CD4-positive, alpha-beta T cell (primary cell): Measurements from ENCODE around the gene CD300LB. TPM values are rescaled to one million over a fixed set of nuclear protein-coding genes. Genes with fewer than 3 reads are reported as not detected.

Experiments used
- ATAC-seq: fragments of 200-7000 bp; cut with Tn5 transposase; one replicate; pipeline ENCODE4 v1.10.0; 2022; ENCODE audit warnings: mild to moderate bottlenecking; ENCODE audit not compliant: poor library complexity
- CTCF ChIA-PET: fragments of 350-600 bp; sonication (Branson Sonifier 250); formaldehyde crosslinking; loops from one replicate; lab custom pipeline; 2021; ENCODE audit warnings: antibody characterized with exemption, inconsistent platforms; lab: Charles Lee
- POLR2A ChIA-PET: fragments of 350-600 bp; sonication (Branson Sonifier 250); formaldehyde crosslinking; loops from one replicate; lab custom pipeline; 2021; ENCODE audit warnings: antibody characterized with exemption, inconsistent platforms; lab: Charles Lee
- DNase-seq, 14 experiments: peaks; one replicate each; pipeline ENCODE4 v3.0.0-alpha.2; 2013 to 2020; ENCODE audit warnings: mixed read lengths in 2 of 14
- H3K27ac ChIP-seq, 2 donors: one replicate each; pipeline versions ENCODE4 v1.5.1 to v1.7.0; 2013; ENCODE audit warnings: low read length in 2 of 2, low read depth in 1 of 2, mild to moderate bottlenecking in 1 of 2
- H3K27me3 ChIP-seq, 2 experiments: 1 replicate in 1 of 2; 2 replicates in 1 of 2; pipeline versions ENCODE4 v1.6.1 to v1.7.0; 2013; ENCODE audit warnings: low read length in 2 of 2, control low read depth in 1 of 2, mild to moderate bottlenecking in 1 of 2, moderate library complexity in 1 of 2; ENCODE audit not compliant: insufficient read depth in 2 of 2, control insufficient read depth in 1 of 2
- H3K36me3 ChIP-seq: one replicate; pipeline ENCODE4 v1.6.1; 2013; ENCODE audit warnings: low read length, control low read depth; ENCODE audit not compliant: insufficient read depth
- H3K4me1 ChIP-seq: one replicate; pipeline ENCODE4 v1.6.1; 2013; ENCODE audit warnings: low read length, control low read depth; ENCODE audit not compliant: insufficient read depth
- H3K4me3 ChIP-seq: one replicate; pipeline ENCODE4 v1.5.1; 2013; ENCODE audit warnings: mild to moderate bottlenecking, low read length, moderate library complexity
- H3K9me3 ChIP-seq, 2 experiments: 1 replicate in 1 of 2; 2 replicates in 1 of 2; pipeline versions ENCODE4 v1.6.1 to v1.7.0; 2013; ENCODE audit warnings: low read length in 2 of 2, mild to moderate bottlenecking in 2 of 2, control low read depth in 1 of 2, moderate library complexity in 1 of 2; ENCODE audit not compliant: control insufficient read depth in 1 of 2, insufficient read depth in 1 of 2
- H3K27ac Mint-ChIP-seq: one replicate; pipeline ENCODE4 v1.8.0; 2020; ENCODE audit warnings: mixed read lengths
- H3K27me3 Mint-ChIP-seq: one replicate; pipeline ENCODE4 v1.8.0; 2021; ENCODE audit warnings: mixed read lengths
- H3K36me3 Mint-ChIP-seq: one replicate; pipeline ENCODE4 v1.8.0; 2021; ENCODE audit warnings: low read depth, mixed read lengths
- H3K4me1 Mint-ChIP-seq: one replicate; pipeline ENCODE4 v1.8.0; 2021; ENCODE audit warnings: low read depth, mixed read lengths
- H3K4me3 Mint-ChIP-seq: one replicate; pipeline ENCODE4 v1.8.0; 2020; ENCODE audit warnings: mild to moderate bottlenecking, mixed read lengths
- H3K9me3 Mint-ChIP-seq: one replicate; pipeline ENCODE4 v1.8.0; 2020; ENCODE audit warnings: mixed read lengths
- CTCF ChIP-seq: fragments of 200-600 bp; IDR thresholded peaks from one replicate; pipeline ENCODE4 v1.8.0; 2022; ENCODE audit warnings: antibody characterized with exemption, mild to moderate bottlenecking
- intact Hi-C, 2 experiments: fragments of 100-400 bp; cut with DNase I in 1 of 2; cut with micrococcal nuclease in 1 of 2; formaldehyde crosslinking; loops; one replicate each; pipeline versions ENCODE4 v1.15.1 to v1.9.0; 2023 to 2025; cut with DNase I, micrococcal nuclease
- total RNA-seq, 174 experiments: library from RNA in 2 of 174; stranded (reverse) in 2 of 174; gene quantifications; one replicate each; pipeline ENCODE4 v1.2.3 and lab custom pipeline; 2021 to 2026

Gene CD300LB
- total RNA-seq, 2 experiments from 2014 or later, result 0.36 to 0.56 TPM

GRCh38 chr17:74485022-74485743 lies 46.1 kb downstream of the CD300LB start:
- H3K4me3 Mint-ChIP-seq, result no peak overlapping the region
- no peaks in the 10 kb centered on the region for H3K27me3 Mint-ChIP-seq
- intact Hi-C loops, result no loop called here
- Histone ChIP-seq H3K27me3 (no peaks in the 10 kb centered on the region), H3K4me3 (no peak overlapping the region), H3K27ac (no peak overlapping the region), H3K4me1 (peaks cover 13% of the 10 kb centered on the region), H3K36me3 (peaks cover 21% of the 10 kb centered on the region), H3K9me3 (no peaks in the 10 kb centered on the region)
- H3K4me1 Mint-ChIP-seq, result peaks cover 11% of the 10 kb centered on the region
- ATAC-seq (no peak), DNase-seq (no peak)
- ChIA-PET CTCF (no interaction called here), POLR2A (no interaction called here)
- no peaks in the 10 kb centered on the region for H3K9me3 Mint-ChIP-seq
- no peaks in the 10 kb centered on the region for H3K36me3 Mint-ChIP-seq
- H3K27ac Mint-ChIP-seq, result no peak overlapping the region
- TF ChIP-seq CTCF, result no peak

GRCh38 chr17:74484066-74484465 lies 47.2 kb downstream of the CD300LB start:
- H3K27ac Mint-ChIP-seq, result no peak overlapping the region
- POLR2A ChIA-PET, result no interaction called here

GRCh38 chr17:74481621-74482020 lies 49.7 kb downstream of the CD300LB start:
- Histone ChIP-seq H3K36me3 (peaks cover 35% of the 10 kb centered on the region), H3K4me1 (peaks cover 45% of the 10 kb centered on the region), H3K27me3 (no peaks in the 10 kb centered on the region), H3K4me3 (no peak overlapping the region), H3K9me3 (no peaks in the 10 kb centered on the region), H3K27ac (no peak overlapping the region)
- CTCF ChIA-PET, result interaction anchor here (1.3 kb wide), 1 partner anchor 103 kb away, joined by 3 read pairs; no protein-coding TSS in a partner anchor
- DNase-seq (no peak), ATAC-seq (no peak)
- POLR2A ChIA-PET, result no interaction called here
- intact Hi-C loops, result no loop called here
- no peaks in the 10 kb centered on the region for H3K27me3 Mint-ChIP-seq
- no peaks in the 10 kb centered on the region for H3K9me3 Mint-ChIP-seq
- H3K4me1 Mint-ChIP-seq, result peaks cover 43% of the 10 kb centered on the region
- no peak overlapping the region for H3K27ac Mint-ChIP-seq
- TF ChIP-seq CTCF, result no peak
- no peak overlapping the region for H3K4me3 Mint-ChIP-seq
- peaks cover 5% of the 10 kb centered on the region for H3K36me3 Mint-ChIP-seq

More at GRCh38 chr17:74484066-74484465, 47.2 kb downstream of the CD300LB start:
- peak in 1 of 14 experiments; percentile 14 for DNase-seq
- no peaks in the 10 kb centered on the region for H3K27me3 Mint-ChIP-seq
- H3K36me3 ChIP-seq, result peaks cover 30% of the 10 kb centered on the region
- ATAC-seq, result no peak
- H3K4me3 Mint-ChIP-seq, result no peak overlapping the region
- H3K9me3 Mint-ChIP-seq, result no peaks in the 10 kb centered on the region
- no peak overlapping the region for H3K4me3 ChIP-seq
- H3K36me3 Mint-ChIP-seq, result no peaks in the 10 kb centered on the region
- H3K4me1 ChIP-seq, result peaks cover 24% of the 10 kb centered on the region
- CTCF ChIA-PET, result interaction anchor here (0.5 kb wide), 1 partner anchor 113 kb away, joined by 4 read pairs; no protein-coding TSS in a partner anchor
- no peaks in the 10 kb centered on the region for H3K27me3 ChIP-seq
- H3K27ac ChIP-seq, result no peak overlapping the region
- no peaks in the 10 kb centered on the region for H3K9me3 ChIP-seq
- TF ChIP-seq CTCF, result no peak
- peaks cover 22% of the 10 kb centered on the region for H3K4me1 Mint-ChIP-seq
- intact Hi-C loops, result no loop called here
